ENCODE data around the gene STK32C. TPM values are rescaled to one million over a fixed set of nuclear protein-coding genes. Genes with fewer than 3 reads are reported as not detected.

Gene STK32C
- total and polyA plus RNA-seq, 2 donors from 2014 or later = 11.6 to 14.4 TPM

GRCh38 chr10:132247943-132248342, 59.8 kb downstream of the STK32C start:
- DNase-seq (no peak), FAIRE-seq (no peak)
- no peaks in the 10 kb centered on the region for H3K36me3 ChIP-seq (ENCODE audit: control insufficient read depth in 2 of 3, insufficient read depth in 3 of 3, low read length in 3 of 3)
- no peaks in the 10 kb centered on the region for H3K27me3 ChIP-seq (ENCODE audit: control insufficient read depth, insufficient read depth, low read length)
- H3K9ac ChIP-seq (ENCODE audit: low read length in 3 of 3) = no peak overlapping the region
- H3K9me3 ChIP-seq (ENCODE audit: control insufficient read depth in 2 of 3, insufficient read depth in 1 of 3, low read length in 3 of 3) = no peaks in the 10 kb centered on the region
- no peak for TF ChIP-seq CTCF (IDR thresholded peaks at IDR 0.05; ENCODE audit: borderline replicate concordance, extremely low read depth, insufficient read depth)
- intact Hi-C loops (cut with DNase I) = no loop called here
- H3K4me3 ChIP-seq (ENCODE audit: low read length in 3 of 3) = no peak overlapping the region
- no peaks in the 10 kb centered on the region for H3K4me1 ChIP-seq (ENCODE audit: control insufficient read depth in 2 of 3, insufficient read depth in 2 of 3, low read depth in 1 of 3, low read length in 3 of 3)
- no peak overlapping the region for H3K27ac ChIP-seq (ENCODE audit: low read depth in 2 of 2, low read length in 2 of 2)

DNA sequence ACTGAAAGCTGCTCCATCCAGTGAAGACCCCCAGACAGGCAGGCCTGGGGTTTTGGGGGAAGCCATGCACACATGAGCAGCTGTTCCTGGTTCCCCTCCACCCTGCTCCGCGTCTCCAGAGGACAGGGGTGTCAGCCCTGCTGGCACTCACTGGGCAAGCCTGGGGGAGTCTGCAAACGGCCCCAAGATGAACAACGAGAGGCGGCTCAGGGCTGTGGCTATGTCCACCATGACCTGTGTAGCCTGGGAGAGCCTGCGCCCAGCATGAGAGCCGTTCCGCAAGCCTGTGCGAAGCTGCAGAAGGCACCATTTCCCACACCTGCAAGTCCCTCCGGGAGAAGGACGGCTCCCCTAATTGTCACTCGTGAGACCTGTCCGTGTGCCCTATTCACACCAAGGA, 61.5 kb downstream of the STK32C start:
- no peak for TF ChIP-seq CTCF (IDR thresholded peaks at IDR 0.05; ENCODE audit: borderline replicate concordance, extremely low read depth, insufficient read depth)
- no peaks in the 10 kb centered on the region for H3K4me1 ChIP-seq (ENCODE audit: control insufficient read depth in 2 of 3, insufficient read depth in 2 of 3, low read depth in 1 of 3, low read length in 3 of 3)
- H3K4me3 ChIP-seq (ENCODE audit: low read length in 3 of 3) = no peak overlapping the region
- no peaks in the 10 kb centered on the region for H3K27me3 ChIP-seq (ENCODE audit: control insufficient read depth, insufficient read depth, low read length)
- FAIRE-seq = no peak
- H3K9me3 ChIP-seq (ENCODE audit: control insufficient read depth in 2 of 3, insufficient read depth in 1 of 3, low read length in 3 of 3) = no peaks in the 10 kb centered on the region
- H3K9ac ChIP-seq (ENCODE audit: low read length in 3 of 3) = no peak overlapping the region
- no peak for DNase-seq
- intact Hi-C loops (cut with DNase I) = no loop called here
- H3K36me3 ChIP-seq (ENCODE audit: control insufficient read depth in 2 of 3, insufficient read depth in 3 of 3, low read length in 3 of 3) = no peaks in the 10 kb centered on the region
- H3K27ac ChIP-seq (ENCODE audit: low read depth in 2 of 2, low read length in 2 of 2) = no peak overlapping the region

- H3K27me3 ChIP-seq (ENCODE audit: control insufficient read depth, insufficient read depth, low read length) = no peaks in the 10 kb centered on the region
- no peak for TF ChIP-seq CTCF (IDR thresholded peaks at IDR 0.05; ENCODE audit: borderline replicate concordance, extremely low read depth, insufficient read depth)
- H3K4me3 ChIP-seq (ENCODE audit: low read length in 3 of 3) = no peak overlapping the region
- FAIRE-seq (no peak), DNase-seq (no peak)
- H3K9me3 ChIP-seq (ENCODE audit: control insufficient read depth in 2 of 3, insufficient read depth in 1 of 3, low read length in 3 of 3) = no peaks in the 10 kb centered on the region
- intact Hi-C loops (cut with DNase I) = no loop called here
- no peaks in the 10 kb centered on the region for H3K4me1 ChIP-seq (ENCODE audit: control insufficient read depth in 2 of 3, insufficient read depth in 2 of 3, low read depth in 1 of 3, low read length in 3 of 3)
- no peak overlapping the region for H3K9ac ChIP-seq (ENCODE audit: low read length in 3 of 3)
- H3K27ac ChIP-seq (ENCODE audit: low read depth in 2 of 2, low read length in 2 of 2) = no peak overlapping the region
- no peaks in the 10 kb centered on the region for H3K36me3 ChIP-seq (ENCODE audit: control insufficient read depth in 2 of 3, insufficient read depth in 3 of 3, low read length in 3 of 3)
Observed at GRCh38 chr10:132245056-132245455, 62.7 kb downstream of the STK32C start.

DNA sequence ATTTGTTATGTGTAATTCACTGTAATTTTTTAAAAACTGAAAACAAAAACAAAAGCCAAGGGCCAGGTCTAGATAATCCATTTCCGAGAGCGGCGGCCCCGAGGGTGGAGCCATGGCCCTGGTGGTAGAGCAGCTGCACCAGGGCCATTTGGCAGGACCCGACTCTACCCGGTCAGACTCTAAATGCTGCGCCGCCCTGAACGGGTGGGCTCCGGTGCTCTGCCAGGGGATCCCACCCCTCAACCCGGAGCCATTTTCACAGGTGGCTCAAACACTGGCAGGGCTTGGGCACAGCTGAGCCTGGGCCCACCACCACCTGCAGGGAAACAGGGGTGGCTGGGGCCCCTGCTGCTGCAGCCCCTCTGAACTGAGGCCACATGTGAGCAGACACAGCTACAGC, 64.1 kb downstream of the STK32C start:
- Histone ChIP-seq H3K9ac (ENCODE audit: low read length in 3 of 3) (no peak overlapping the region), H3K36me3 (ENCODE audit: control insufficient read depth in 2 of 3, insufficient read depth in 3 of 3, low read length in 3 of 3) (no peaks in the 10 kb centered on the region), H3K4me1 (ENCODE audit: control insufficient read depth in 2 of 3, insufficient read depth in 2 of 3, low read depth in 1 of 3, low read length in 3 of 3) (no peaks in the 10 kb centered on the region), H3K27ac (ENCODE audit: low read depth in 2 of 2, low read length in 2 of 2) (no peak overlapping the region), H3K27me3 (ENCODE audit: control insufficient read depth, insufficient read depth, low read length) (no peaks in the 10 kb centered on the region), H3K4me3 (ENCODE audit: low read length in 3 of 3) (no peak overlapping the region), H3K9me3 (ENCODE audit: control insufficient read depth in 2 of 3, insufficient read depth in 1 of 3, low read length in 3 of 3) (no peaks in the 10 kb centered on the region)
- TF ChIP-seq CTCF (IDR thresholded peaks at IDR 0.05; ENCODE audit: borderline replicate concordance, extremely low read depth, insufficient read depth) = no peak
- DNase-seq (no peak), FAIRE-seq (no peak)
- intact Hi-C loops (cut with DNase I) = no loop called here
